GM04503 (cell line): ENCODE measurements around the gene GLIPR2.
"Not testable (repeated sequence)": the region's sequence is repeated elsewhere in the genome, so short reads cannot be mapped to it uniquely, and the experiment has no call there.

ENCODE experiments used
- DNase-seq: peaks from one replicate; pipeline ENCODE4 v3.0.0-alpha.2; 2012; ENCODE audit warnings: low read depth

Gene GLIPR2

DNA sequence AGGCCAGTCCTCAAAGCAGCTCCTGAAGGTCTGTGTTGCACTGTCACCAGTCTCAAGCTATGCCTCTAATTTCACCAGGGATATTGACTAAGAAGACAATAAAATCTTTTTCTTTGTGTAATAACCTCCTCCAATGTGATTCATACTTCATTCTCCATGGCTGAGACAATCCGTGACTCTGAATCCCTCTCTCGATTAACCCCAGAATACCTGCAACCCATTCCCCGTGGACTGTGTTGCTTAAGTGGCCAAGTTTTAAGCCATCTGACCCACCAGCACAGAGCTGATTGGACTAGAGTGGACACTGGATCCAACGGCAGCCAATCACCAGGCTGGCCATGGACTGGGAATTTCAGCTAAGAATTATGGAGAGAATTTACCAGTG lies 27.2 kb downstream of the GLIPR2 start:
- DNase-seq = no peak

DNA sequence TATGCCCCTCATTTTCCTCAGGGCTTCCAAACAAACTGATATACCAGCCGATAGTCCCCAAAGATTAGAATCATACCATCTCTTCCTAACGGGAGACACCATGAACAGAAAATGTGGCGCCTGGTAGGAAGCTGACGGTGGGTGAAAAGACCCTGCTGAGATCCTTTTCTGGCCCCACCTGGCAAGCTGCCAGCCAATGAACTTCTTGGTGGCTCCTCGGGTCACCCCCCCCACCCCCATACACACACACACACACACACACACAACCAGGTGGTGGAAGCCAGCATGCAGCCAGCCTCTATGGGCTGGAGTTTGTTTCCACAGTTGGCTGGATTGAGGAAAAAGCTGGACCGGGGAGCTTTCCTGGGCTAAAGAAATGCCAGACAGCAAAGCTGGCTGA lies 27.8 kb downstream of the GLIPR2 start:
- no peak for DNase-seq

DNA sequence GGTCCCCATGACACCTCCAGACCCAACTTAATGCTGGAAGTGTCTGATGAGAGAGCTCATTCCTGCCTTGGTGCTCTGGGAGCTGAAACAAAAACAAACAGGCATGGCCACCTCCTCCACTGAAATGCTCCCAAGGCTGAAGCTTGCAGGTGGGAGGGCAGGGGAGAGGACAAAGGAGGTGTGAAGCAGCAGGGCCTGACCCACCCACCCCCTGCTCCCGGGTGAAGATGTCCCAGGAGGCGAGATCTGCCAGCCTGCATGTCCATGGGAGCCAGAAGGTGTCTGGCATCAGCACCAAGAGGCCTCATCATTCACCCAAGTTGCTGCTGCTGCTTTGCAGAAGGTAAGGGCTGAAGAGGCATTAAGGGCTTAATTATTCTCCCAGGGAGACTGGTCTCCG lies 28.5 kb downstream of the GLIPR2 start:
- no peak for DNase-seq

DNA sequence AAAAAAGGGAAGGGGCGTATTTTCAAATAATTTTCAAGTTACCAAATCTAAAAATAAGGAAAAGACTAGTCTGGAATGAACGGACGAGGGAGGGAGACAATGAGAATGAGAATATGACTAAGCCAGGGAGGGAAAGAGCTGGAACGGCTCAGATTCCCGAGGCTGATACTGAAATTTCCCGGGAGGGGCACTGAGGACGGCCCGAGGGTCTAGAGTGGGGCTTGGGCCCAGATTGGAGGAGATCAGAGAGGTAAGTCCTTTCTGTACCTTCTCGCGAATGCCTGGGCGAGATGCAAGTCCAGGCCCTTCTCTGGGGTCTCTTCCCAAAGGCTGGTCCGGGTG lies 29.3 kb downstream of the GLIPR2 start:
- no peak for DNase-seq

- DNase-seq = no peak
Measured at GRCh38 chr9:36166168-36166927, 29.8 kb downstream of the GLIPR2 start.

GRCh38 chr9:36169166-36169565 lies 32.6 kb downstream of the GLIPR2 start, which contains the start of gene CCIN:
Gene CCIN, plus strand, starts transcription at chr9:36169388. Its CDS starts 115 bp downstream, at chr9:36169503.
- DNase-seq = no peak

DNA sequence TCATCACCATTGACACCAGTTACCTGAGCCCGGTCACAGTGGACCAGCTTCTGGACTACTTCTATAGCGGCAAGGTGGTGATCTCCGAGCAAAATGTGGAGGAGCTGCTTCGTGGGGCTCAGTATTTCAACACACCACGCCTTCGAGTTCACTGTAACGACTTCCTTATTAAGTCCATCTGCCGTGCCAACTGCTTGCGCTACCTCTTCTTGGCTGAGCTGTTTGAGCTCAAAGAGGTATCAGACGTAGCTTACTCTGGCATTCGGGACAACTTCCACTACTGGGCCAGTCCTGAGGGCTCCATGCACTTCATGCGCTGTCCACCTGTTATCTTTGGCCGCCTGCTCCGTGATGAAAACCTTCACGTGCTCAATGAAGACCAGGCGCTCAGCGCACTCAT lies 33.2 kb downstream of the GLIPR2 start:
- no peak for DNase-seq

DNA sequence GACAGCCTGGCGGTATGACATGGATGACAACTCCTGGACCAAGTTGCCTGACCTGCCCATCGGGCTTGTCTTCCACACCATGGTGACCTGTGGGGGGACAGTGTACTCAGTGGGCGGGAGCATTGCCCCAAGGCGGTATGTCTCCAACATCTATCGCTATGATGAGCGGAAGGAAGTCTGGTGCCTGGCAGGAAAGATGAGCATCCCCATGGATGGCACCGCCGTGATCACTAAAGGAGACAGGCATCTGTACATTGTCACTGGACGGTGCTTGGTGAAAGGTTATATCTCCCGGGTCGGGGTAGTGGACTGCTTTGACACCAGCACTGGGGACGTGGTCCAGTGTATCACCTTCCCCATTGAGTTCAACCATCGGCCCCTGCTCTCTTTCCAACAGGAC lies 34.0 kb downstream of the GLIPR2 start:
- DNase-seq = no peak

- DNase-seq = no peak
Measured at GRCh38 chr9:36173861-36174260, 37.3 kb downstream of the GLIPR2 start.

DNA sequence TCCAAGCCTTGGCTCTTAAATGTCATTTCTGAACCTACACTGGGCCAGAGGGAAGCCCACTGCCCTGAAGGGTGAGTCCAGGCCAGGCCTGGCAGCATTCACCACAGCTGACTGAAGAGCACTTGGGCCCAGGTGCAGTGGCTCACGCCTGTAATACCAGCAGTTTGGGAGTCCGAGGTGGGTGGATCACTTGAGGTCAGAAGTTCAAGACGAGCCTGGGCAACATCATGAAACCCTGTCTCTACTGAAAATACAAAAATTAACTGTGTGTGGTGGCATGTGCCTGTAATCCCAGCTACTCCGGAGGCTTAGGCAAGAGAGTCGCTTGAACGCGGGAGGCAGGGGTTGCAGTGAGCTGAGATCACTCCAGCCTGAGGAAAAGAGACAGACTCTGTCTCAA lies 37.7 kb downstream of the GLIPR2 start:
- no peak for DNase-seq

- no peak for DNase-seq
Measured at GRCh38 chr9:36174731-36175130, 38.2 kb downstream of the GLIPR2 start.

- DNase-seq = not testable (repeated sequence)
Measured at GRCh38 chr9:36175209-36175608, 38.7 kb downstream of the GLIPR2 start.

GRCh38 chr9:36176496-36176895 lies 40.0 kb downstream of the GLIPR2 start:
- not testable (repeated sequence) for DNase-seq

DNA sequence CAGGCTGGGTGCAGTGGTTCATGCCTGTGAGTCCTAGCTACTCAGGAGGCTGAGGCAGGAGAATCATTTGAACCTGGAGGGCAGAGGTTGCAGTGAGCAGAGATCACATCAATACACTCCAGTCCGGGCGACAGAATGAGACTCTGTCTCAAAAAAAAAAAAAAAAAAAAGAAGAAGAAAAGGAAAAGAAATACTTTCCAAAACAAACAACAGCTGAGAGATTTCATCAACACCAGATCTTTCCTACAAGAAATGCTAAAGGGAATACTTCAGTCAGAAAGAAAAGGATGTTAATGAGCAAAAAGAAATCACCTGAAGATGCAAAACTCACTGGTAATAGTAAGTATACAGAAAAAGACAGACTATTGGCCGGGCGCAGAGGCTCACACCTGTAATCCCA lies 41.0 kb downstream of the GLIPR2 start:
- DNase-seq = no peak

- not testable (repeated sequence) for DNase-seq
Measured at GRCh38 chr9:36180243-36180642, 43.7 kb downstream of the GLIPR2 start.

DNA sequence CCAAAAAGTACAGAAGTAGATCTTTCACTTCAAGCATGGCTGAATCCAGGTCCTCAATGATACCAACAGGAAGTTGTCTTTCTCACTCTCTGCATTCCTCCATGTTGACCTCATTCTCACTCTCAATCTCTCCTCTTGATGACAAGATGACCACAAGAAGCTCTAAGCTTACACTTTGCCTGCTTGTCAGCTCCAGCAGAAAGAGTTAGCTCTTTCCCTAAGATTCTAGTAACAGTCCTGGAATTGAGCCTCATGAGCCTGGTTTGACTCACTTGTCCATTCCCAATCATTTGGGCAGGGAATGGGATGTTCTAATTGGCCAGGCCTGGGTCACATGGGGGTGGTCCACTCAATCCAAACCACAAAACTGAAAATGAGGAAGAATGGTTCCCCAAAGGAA lies 50.9 kb downstream of the GLIPR2 start:
- peak; percentile 95 for DNase-seq

- no peak for DNase-seq
Measured at GRCh38 chr9:36188212-36188611, 51.7 kb downstream of the GLIPR2 start.

DNA sequence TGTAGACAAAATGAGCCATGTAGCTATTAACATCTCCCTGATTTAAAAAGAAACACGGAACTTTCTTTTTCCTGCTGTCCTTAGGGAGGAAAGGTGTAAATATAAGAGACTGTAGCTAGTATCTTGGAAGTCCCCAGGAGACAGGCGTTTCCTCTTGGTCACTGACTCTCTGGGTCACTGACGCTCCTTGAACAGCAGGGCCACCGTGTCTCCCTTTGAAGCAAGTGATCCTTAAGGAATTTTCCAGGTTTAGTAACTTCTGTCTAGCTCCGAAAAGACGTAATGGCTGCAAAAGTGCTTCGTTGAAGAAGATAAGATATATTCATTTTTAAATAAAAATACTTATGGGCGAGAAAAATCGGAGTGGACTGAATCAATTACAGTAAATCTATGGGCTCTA lies 53.4 kb downstream of the GLIPR2 start:
- DNase-seq = no peak

DNA sequence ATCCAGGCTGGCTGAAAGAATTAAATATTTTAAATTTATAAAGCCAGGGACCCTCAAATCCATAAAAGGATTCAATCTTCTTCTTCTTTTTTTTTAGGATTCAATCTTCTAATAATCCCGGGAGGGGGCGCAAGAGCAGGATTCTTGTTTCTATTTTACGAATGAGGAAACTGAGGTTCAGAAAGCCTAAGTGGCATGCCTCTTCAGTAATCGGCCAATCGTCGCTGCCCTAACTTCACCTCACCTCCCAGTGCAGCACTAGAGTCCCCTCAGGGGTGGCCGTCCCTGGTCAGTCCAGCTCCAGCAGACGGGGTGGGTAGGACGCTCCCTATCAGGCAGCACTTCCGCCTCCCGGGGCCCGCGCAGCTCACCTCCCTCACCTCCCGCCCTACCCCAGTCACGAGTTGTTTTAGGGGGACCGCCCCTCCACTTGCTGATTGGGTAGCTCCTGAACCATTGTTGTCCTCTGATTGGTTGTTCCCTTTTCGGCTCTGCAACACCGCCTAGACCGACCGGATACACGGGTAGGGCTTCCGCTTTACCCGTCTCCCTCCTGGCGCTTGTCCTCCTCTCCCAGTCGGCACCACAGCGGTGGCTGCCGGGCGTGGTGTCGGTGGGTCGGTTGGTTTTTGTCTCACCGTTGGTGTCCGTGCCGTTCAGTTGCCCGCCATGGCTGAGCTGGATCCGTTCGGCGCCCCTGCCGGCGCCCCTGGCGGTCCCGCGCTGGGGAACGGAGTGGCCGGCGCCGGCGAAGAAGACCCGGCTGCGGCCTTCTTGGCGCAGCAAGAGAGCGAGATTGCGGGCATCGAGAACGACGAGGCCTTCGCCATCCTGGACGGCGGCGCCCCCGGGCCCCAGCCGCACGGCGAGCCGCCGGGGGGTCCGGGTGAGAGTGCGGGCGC lies 54.1 kb downstream of the GLIPR2 start, which contains the start of gene CLTA:
CLTA (plus strand) TSS at position 534 of the 902 bp plus-strand sequence; CDS start at position 670, 136 bp downstream.
- peak; percentile 97 for DNase-seq

GRCh38 chr9:36191290-36191645 lies 54.7 kb downstream of the GLIPR2 start:
- no peak for DNase-seq

GRCh38 chr9:36191686-36192085 lies 55.2 kb downstream of the GLIPR2 start:
- no peak for DNase-seq

DNA sequence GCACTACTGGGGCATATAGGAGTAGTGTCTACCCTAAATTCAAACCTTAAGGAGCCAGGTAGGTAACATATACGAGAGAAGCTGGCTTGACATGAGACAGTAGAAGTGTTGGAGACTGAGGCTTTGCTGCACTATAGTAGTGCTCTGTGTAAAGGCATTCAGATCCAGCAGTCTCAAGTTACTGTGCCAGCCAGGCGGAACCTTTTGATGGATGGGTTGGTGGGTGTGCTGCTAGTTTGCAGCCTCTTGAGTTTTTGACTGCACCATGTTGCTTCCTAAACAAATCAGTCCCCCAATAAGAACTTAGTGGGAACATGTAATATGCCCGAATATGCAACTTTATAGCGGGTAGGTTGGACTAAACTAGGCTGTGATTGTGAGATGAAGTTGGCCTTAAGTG lies 55.7 kb downstream of the GLIPR2 start:
- no peak for DNase-seq

- DNase-seq = no peak
Measured at GRCh38 chr9:36193023-36193422, 56.5 kb downstream of the GLIPR2 start.
